ENCODE results near the gene KRTAP4-16.
"Not testable (repeated sequence)": the region's sequence is repeated elsewhere in the genome, so short reads cannot be mapped to it uniquely, and the experiment has no call there.

The KRTAP4-16 gene

GRCh38 chr17:41105347-41105746, 3.3 kb upstream of the KRTAP4-16 start, which contains the start of gene KRTAP4-9:
Gene KRTAP4-9, plus strand, starts transcription at chr17:41105389. Its CDS starts 0 bp downstream, at chr17:41105389.
- not testable (repeated sequence) for H3K27me3 Mint-ChIP-seq (ENCODE audit: low read depth); DNase-seq (ENCODE audit: low spot score); H3K36me3 Mint-ChIP-seq (ENCODE audit: low read depth); H3K4me1 Mint-ChIP-seq (ENCODE audit: low read depth); H3K9me3 Mint-ChIP-seq; H3K27ac Mint-ChIP-seq; H3K4me3 Mint-ChIP-seq

GRCh38 chr17:41104386-41105038, 2.5 kb upstream of the KRTAP4-16 start:
- H3K9me3 Mint-ChIP-seq; DNase-seq (ENCODE audit: low spot score); H3K4me3 Mint-ChIP-seq; H3K36me3 Mint-ChIP-seq (ENCODE audit: low read depth); H3K27me3 Mint-ChIP-seq (ENCODE audit: low read depth); H3K27ac Mint-ChIP-seq; H3K4me1 Mint-ChIP-seq (ENCODE audit: low read depth): not testable (repeated sequence)

GRCh38 chr17:41103896-41104295, 1.9 kb upstream of the KRTAP4-16 start:
- Mint-ChIP-seq H3K4me1 (ENCODE audit: low read depth) (peaks cover 3% of the 10 kb centered on the region), H3K27ac (no peak overlapping the region), H3K36me3 (ENCODE audit: low read depth) (no peaks in the 10 kb centered on the region), H3K27me3 (ENCODE audit: low read depth) (peaks cover 6% of the 10 kb centered on the region), H3K9me3 (no peaks in the 10 kb centered on the region), H3K4me3 (no peak overlapping the region)
- no peak for DNase-seq (ENCODE audit: low spot score)

- H3K4me3 Mint-ChIP-seq; DNase-seq (ENCODE audit: low spot score); H3K4me1 Mint-ChIP-seq (ENCODE audit: low read depth); H3K36me3 Mint-ChIP-seq (ENCODE audit: low read depth); H3K9me3 Mint-ChIP-seq; H3K27me3 Mint-ChIP-seq (ENCODE audit: low read depth); H3K27ac Mint-ChIP-seq: not testable (repeated sequence)
These were observed 2.1 kb downstream of the KRTAP4-16 start for GRCh38 chr17:41099682-41100480.

- DNase-seq (ENCODE audit: low spot score): no peak
- no peaks in the 10 kb centered on the region for H3K36me3 Mint-ChIP-seq (ENCODE audit: low read depth)
- no peak overlapping the region for H3K4me3 Mint-ChIP-seq
- no peak overlapping the region for H3K27ac Mint-ChIP-seq
- H3K27me3 Mint-ChIP-seq (ENCODE audit: low read depth): peaks cover 5% of the 10 kb centered on the region
- no peaks in the 10 kb centered on the region for H3K4me1 Mint-ChIP-seq (ENCODE audit: low read depth)
- H3K9me3 Mint-ChIP-seq: no peaks in the 10 kb centered on the region
These were observed 3.5 kb downstream of the KRTAP4-16 start for GRCh38 chr17:41098481-41098880.

GRCh38 chr17:41098042-41098441, 4.0 kb downstream of the KRTAP4-16 start, which contains the start of gene KRTAP4-8:
Gene KRTAP4-8, minus strand, starts transcription at chr17:41098142. Its CDS starts 58 bp downstream, at chr17:41098084.
- DNase-seq (ENCODE audit: low spot score): no peak
- no peak within 1 kb of the TSS for H3K4me3 Mint-ChIP-seq
- H3K4me1 Mint-ChIP-seq (ENCODE audit: low read depth): no peaks in the 10 kb centered on the region
- H3K27ac Mint-ChIP-seq: no peak within 1 kb of the TSS
- peaks cover 5% of the 10 kb centered on the region for H3K27me3 Mint-ChIP-seq (ENCODE audit: low read depth)
- H3K36me3 Mint-ChIP-seq (ENCODE audit: low read depth): no peaks in the 10 kb centered on the region
- peaks cover 2% of the 10 kb centered on the region for H3K9me3 Mint-ChIP-seq

- Mint-ChIP-seq H3K9me3 (peaks cover 6% of the 10 kb centered on the region), H3K27me3 (ENCODE audit: low read depth) (peaks cover 5% of the 10 kb centered on the region), H3K4me1 (ENCODE audit: low read depth) (no peaks in the 10 kb centered on the region), H3K36me3 (ENCODE audit: low read depth) (no peaks in the 10 kb centered on the region), H3K4me3 (no peak overlapping the region), H3K27ac (no peak overlapping the region)
- no peak for DNase-seq (ENCODE audit: low spot score)
These were observed 6.0 kb downstream of the KRTAP4-16 start for GRCh38 chr17:41096055-41096454.

GRCh38 chr17:41088760-41089352, 13.2 kb downstream of the KRTAP4-16 start:
- H3K27me3 Mint-ChIP-seq (ENCODE audit: low read depth); DNase-seq (ENCODE audit: low spot score); H3K27ac Mint-ChIP-seq; H3K36me3 Mint-ChIP-seq (ENCODE audit: low read depth); H3K4me1 Mint-ChIP-seq (ENCODE audit: low read depth); H3K9me3 Mint-ChIP-seq; H3K4me3 Mint-ChIP-seq: not testable (repeated sequence)

GRCh38 chr17:41084100-41084856, 17.7 kb downstream of the KRTAP4-16 start, which contains the start of gene KRTAP4-7:
Gene KRTAP4-7, plus strand, starts transcription at chr17:41084150. Its CDS starts 57 bp downstream, at chr17:41084207.
- not testable (repeated sequence) for H3K27me3 Mint-ChIP-seq (ENCODE audit: low read depth); H3K27ac Mint-ChIP-seq; H3K4me3 Mint-ChIP-seq; H3K9me3 Mint-ChIP-seq; H3K4me1 Mint-ChIP-seq (ENCODE audit: low read depth); H3K36me3 Mint-ChIP-seq (ENCODE audit: low read depth); DNase-seq (ENCODE audit: low spot score)

GRCh38 chr17:41083427-41083826, 18.6 kb downstream of the KRTAP4-16 start:
- not testable (repeated sequence) for H3K4me3 Mint-ChIP-seq; H3K9me3 Mint-ChIP-seq; H3K27me3 Mint-ChIP-seq (ENCODE audit: low read depth); H3K36me3 Mint-ChIP-seq (ENCODE audit: low read depth); H3K4me1 Mint-ChIP-seq (ENCODE audit: low read depth); H3K27ac Mint-ChIP-seq; DNase-seq (ENCODE audit: low spot score)

- H3K4me1 Mint-ChIP-seq (ENCODE audit: low read depth): no peaks in the 10 kb centered on the region
- H3K27ac Mint-ChIP-seq: no peak overlapping the region
- H3K9me3 Mint-ChIP-seq: no peaks in the 10 kb centered on the region
- H3K36me3 Mint-ChIP-seq (ENCODE audit: low read depth): no peaks in the 10 kb centered on the region
- no peak overlapping the region for H3K4me3 Mint-ChIP-seq
- no peak for DNase-seq (ENCODE audit: low spot score)
- peaks cover 8% of the 10 kb centered on the region for H3K27me3 Mint-ChIP-seq (ENCODE audit: low read depth)
These were observed 19.4 kb downstream of the KRTAP4-16 start for GRCh38 chr17:41082626-41083025.

GRCh38 chr17:41076788-41077187, 25.2 kb downstream of the KRTAP4-16 start:
- Mint-ChIP-seq H3K27ac (no peak overlapping the region), H3K4me3 (no peak overlapping the region), H3K27me3 (ENCODE audit: low read depth) (peaks cover 11% of the 10 kb centered on the region), H3K9me3 (no peaks in the 10 kb centered on the region), H3K4me1 (ENCODE audit: low read depth) (no peaks in the 10 kb centered on the region), H3K36me3 (ENCODE audit: low read depth) (no peaks in the 10 kb centered on the region)
- no peak for DNase-seq (ENCODE audit: low spot score)

GRCh38 chr17:41073676-41074075, 28.3 kb downstream of the KRTAP4-16 start:
- peaks cover 11% of the 10 kb centered on the region for H3K27me3 Mint-ChIP-seq (ENCODE audit: low read depth)
- H3K9me3 Mint-ChIP-seq: no peaks in the 10 kb centered on the region
- no peaks in the 10 kb centered on the region for H3K4me1 Mint-ChIP-seq (ENCODE audit: low read depth)
- DNase-seq (ENCODE audit: low spot score): no peak
- H3K36me3 Mint-ChIP-seq (ENCODE audit: low read depth): no peaks in the 10 kb centered on the region
- no peak overlapping the region for H3K27ac Mint-ChIP-seq
- H3K4me3 Mint-ChIP-seq: no peak overlapping the region
